ENCODE data around the gene NANOS3.

The NANOS3 gene

DNA sequence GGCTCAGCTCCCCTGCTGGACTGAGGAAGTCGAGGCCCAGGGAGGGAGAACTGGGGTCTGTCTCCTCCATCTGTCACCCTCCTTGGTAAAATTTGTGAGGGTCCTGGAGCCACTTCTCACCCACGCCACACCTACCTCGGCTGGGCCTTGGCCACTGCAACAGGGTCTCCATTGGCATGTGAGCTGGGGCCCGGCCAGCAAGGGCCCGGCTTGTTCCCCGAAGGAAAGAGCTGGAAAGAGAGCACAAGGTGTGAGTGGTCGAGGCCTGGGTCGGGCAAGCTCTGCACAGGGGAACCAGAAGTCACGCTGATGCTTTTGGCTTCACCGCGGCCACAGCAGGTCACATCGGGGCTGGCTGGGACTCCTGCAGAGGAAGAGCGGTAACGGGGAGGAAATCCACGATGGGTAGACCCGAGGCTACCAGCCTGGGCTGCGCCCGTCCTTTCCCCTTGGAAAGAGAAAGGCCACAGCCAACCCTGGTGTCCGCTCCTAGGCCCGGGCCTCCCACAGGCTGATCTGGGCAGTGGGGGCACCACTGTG is 9.0 kb downstream of the NANOS3 start:
- DNase-seq, result no peak

- no peak for DNase-seq
Measured at GRCh38 chr19:13887018-13887436, 10.1 kb downstream of the NANOS3 start.

DNA sequence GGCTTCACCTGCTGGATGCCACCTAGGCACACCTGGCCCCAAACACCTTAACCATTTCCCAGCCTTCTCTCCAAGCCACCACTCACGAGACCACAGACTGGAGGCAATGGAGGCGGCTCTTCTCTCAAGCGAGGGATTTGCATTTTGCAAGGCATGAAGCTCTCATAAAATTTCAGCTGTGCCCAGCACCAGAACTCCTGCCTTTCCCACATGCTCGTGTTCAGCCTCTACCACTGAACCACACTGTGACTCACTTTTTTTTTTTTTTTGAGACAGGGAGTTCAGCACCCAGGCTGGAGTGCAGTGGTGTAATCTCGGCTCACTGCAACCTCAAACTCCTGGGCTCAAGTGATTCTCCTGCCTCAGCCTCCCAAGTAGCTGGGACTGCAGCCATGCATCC is 10.6 kb downstream of the NANOS3 start:
- no peak for DNase-seq

- no peak for DNase-seq
Measured at GRCh38 chr19:13888281-13888680, 11.3 kb downstream of the NANOS3 start.

DNA sequence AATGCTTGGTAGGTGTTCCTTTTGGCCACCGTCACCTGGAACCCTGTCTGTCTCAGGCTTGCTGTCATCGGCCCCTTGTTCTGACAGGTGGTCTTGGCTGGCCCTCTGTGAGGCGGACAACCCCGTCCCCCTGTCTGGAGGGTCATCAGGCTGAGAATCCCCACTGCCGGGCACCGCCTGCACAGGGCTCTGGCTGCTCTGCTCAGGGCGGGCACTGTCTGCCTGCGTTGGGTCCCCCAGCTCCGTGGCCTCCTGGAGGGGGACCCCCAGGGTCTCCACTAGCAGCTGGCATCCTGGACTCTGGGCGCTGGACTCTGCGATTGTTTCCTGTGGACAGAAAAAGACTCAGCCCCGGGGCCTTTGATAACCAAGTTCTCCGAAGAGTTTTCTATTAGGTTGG is 13.2 kb downstream of the NANOS3 start:
- DNase-seq, result no peak

DNA sequence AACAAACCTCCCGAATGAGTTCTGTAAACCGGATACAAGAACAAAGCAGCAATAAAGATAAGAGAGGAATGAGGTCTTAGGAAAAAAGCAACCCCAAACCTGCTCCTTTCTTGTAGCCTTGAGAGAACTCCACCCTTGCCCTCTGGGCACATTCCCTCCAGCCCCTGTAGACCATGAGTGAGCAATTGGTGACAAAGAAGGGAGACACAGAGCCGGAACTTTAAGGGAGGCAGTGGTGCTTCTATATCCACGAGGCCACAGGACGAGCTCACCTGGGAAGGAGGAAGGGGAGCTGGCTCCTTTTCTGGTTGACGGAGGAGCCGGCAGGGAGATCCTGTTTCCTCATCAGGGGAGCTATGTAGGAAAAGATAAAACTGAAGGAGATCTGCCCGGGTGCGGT is 15.9 kb downstream of the NANOS3 start:
- no peak for DNase-seq

GRCh38 chr19:13894552-13894951 is 17.6 kb downstream of the NANOS3 start:
- DNase-seq, result no peak

GRCh38 chr19:13896227-13896626 is 19.3 kb downstream of the NANOS3 start:
- no peak for DNase-seq

- no peak for DNase-seq
Measured at GRCh38 chr19:13899393-13899792, 22.5 kb downstream of the NANOS3 start.

DNA sequence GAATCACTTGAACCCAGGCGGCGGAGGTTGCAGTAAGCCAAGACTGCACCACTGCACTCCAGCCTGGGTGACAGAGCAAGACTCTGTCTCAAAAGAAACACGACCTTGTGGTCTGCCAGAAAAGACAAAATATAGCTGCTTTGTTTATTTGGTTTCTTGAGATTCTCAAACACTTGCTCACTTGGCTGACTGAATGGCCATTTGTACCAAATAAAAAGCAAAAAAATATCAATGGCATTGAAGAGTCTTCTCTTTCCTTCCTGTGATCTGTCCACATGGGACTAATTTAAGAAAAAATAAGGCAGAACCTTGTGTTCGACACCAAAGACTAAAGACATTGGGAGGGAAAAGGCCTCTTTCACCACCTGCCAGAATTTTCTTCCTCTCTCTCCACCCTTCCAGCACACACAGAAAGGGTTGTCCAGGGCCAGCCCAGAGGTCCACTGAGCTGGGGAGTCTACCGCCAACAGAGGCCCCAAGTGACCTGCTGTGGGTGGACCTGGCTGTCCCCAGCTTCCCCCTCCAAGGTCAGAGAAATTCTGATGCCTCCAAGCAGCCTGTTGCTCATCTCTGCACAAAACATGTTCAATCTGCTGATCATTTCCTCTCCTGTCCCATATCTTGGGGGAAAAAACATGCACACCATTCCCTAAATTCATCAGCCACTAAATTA is 23.1 kb downstream of the NANOS3 start:
- no peak for DNase-seq

GRCh38 chr19:13902993-13903555 is 26.1 kb downstream of the NANOS3 start:
- DNase-seq, result no peak

GRCh38 chr19:13905634-13906520 is 28.9 kb downstream of the NANOS3 start, which contains the start of the genes BRME1 and CC2D1A:
Gene BRME1 (minus strand): TSS chr19:13906117. CDS start chr19:13904892, 1,225 bp downstream.
Gene CC2D1A (plus strand): TSS chr19:13906201. CDS start chr19:13906442, 241 bp downstream.
- peak; percentile 95 for DNase-seq

GRCh38 chr19:13906521-13906904 is 29.6 kb downstream of the NANOS3 start:
- DNase-seq, result peak; percentile 43 to 45

GRCh38 chr19:13906910-13907309 is 30.0 kb downstream of the NANOS3 start:
- DNase-seq, result no peak

- DNase-seq, result no peak
Measured at GRCh38 chr19:13908674-13909073, 31.7 kb downstream of the NANOS3 start.

- DNase-seq, result no peak
Measured at GRCh38 chr19:13909430-13909829, 32.5 kb downstream of the NANOS3 start.

GRCh38 chr19:13913352-13913751 is 36.4 kb downstream of the NANOS3 start:
- no peak for DNase-seq

DNA sequence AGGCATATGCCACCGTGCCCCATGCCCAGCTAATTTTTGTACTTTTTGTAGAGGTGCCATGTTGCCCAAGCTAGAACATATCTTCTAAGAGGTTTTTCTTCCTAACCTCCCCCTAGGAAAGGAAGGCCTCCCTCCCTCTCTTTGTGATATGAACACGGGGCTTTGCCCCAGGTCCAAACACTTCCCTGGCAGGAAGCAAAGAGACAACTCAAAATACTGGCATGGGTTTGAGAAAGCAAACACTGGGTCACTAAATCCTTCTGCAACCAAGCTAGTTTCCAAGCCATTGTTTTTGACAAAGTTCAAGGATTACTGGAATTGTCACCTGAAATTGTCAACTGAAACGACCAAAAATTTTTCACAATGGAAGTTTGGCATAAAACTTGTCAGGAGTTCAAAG is 37.8 kb downstream of the NANOS3 start:
- DNase-seq, result no peak

DNA sequence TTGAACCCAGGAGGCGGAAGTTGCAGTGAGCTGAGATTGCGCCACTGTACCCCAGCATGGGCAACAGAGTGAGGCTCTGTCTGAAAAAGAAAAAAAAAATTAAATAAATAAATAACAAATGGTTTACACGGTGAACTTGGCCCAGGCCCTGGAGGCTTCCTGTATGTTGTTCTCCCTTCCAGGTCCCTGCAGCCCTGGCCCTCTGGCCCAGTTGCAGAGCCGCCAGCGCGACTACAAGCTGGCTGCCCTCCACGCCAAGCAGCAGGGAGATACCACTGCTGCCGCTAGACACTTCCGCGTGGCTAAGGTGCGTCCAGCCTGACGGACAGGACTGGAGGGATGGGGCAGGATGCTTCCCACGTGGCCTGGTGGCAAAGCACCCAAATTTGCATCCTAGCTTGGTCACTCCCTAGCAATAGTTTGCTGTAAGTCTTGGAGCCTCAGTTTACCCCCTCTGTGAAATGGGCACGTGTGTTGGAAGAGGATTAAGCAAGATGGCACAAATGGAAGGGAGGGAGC is 41.0 kb downstream of the NANOS3 start:
- DNase-seq, result no peak

DNA sequence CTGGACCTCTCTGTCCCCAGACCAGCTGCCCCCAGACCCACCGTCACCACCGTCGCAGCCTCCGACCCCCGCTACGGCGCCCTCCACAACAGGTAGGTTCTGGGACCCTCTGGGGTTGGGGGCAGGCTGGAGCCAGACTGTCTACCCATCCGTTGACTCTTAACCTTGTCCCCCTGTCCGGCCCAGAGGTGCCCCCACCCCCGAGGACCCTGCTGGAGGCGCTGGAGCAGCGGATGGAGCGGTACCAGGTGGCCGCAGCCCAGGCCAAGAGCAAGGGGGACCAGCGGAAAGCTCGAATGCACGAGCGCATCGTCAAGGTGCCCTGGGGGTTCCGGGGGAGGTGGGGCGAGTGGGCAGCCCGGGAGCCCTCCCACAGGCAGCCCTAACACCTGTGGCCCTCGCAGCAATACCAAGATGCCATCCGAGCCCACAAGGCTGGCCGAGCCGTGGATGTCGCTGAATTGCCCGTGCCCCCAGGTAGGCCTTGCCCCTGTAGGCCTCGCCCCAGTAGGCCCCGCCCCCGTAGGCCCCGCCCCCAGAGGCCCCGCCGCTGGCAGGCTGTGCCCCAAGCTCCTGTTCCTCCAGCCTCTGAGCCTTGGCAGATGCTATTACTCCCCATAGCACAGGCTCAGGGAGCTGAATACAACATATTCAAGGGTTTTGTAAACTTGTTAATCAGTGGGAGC is 41.9 kb downstream of the NANOS3 start:
- DNase-seq, result no peak

DNA sequence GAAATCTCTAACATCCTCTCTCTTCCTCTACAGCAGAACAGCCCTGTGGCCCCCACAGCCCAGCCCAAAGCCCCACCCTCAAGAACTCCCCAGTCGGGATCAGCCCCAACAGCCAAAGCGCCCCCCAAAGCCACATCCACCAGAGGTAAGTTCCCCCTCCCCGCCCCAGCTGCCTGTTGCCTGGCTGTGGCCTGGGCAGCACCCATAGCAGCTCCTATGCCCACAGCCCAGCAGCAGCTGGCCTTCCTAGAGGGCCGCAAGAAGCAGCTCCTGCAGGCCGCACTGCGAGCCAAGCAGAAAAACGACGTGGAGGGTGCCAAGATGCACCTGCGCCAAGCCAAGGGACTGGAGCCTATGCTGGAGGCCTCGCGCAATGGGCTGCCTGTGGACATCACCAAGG is 43.6 kb downstream of the NANOS3 start:
- DNase-seq, result no peak

DNA sequence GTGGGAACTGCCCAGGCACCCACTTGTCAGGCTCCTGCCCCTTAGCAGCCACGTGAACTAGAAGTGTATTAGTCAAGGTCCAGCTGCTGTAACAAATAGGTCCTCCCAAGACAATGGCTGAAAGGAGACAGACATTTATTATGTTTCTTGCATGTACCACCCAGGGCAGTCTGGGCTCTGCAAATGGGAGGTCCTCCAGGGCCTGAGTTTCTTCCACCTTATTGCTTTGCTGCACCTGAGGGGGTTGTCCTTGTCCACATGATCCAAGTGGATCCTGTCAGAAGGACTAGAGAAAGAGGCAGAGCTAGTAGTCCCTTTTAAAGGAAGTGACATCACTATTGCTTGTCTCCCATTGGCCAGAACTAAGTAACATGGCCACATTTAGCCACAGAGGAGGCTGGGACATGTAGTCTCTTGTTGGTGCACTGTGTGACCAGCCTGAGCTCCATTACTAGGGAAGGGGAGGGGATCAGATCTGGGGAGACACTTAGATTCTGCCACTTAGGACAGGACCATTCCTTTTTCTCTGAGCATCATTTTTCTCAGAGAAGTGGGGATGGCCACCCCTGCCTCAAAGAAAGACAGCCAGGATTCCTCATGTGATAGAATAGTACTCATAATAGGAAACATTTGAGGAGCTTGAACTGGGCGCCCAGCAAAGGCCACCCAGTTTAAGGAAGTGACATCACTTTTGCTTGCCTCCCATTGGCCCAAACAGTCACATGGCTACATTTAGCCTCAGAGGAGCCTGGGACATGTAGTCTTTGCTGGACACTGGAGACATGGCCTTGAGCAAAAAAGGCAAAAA is 44.2 kb downstream of the NANOS3 start:
- no peak for DNase-seq
